Mammary epithelial cell (primary cell): ENCODE data around the gene C2CD3.

Experiments
- EZH2 ChIP-seq: IDR thresholded peaks from 2 replicates; pipeline ENCODE4 v1.6.1; 2012; ENCODE audit warnings: low read length, inconsistent platforms, borderline replicate concordance
- TF ChIP-seq, protein P1 (sequence below), 2 donors: IDR thresholded peaks in 1 of 2; conservative IDR thresholded peaks in 1 of 2; 2 replicates each; pipeline ENCODE4 v1.5.1; 2011 to 2012; ENCODE audit warnings: inconsistent platforms in 2 of 2, low read length in 2 of 2, mild to moderate bottlenecking in 2 of 2, control low read depth in 1 of 2, low read depth in 1 of 2; ENCODE audit not compliant: insufficient read depth in 1 of 2; ENCODE audit errors: extremely low read depth in 1 of 2

DNA sequence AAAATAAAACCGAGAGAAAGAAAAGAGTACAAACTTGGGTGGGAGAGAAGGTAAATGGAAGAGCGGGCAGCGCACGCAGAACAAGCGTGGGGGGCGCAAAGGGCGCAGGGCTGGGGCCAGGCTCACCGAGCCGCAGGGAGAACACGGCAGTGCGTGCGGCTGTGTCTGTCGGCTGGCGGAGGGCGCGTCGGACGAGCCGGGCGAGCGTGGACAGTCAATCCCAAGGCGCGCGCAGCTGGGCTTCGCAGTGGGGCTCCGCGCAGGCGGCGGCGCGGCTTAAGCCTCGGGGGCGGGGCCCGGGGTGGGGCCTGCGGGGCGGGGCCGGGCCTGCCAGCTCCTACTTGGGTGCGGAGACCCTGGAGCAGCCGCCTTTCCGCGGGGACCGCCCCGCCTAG is 188.2 kb downstream of the C2CD3 start, which contains the start of gene UCP2:
- TF ChIP-seq, protein P1, sequence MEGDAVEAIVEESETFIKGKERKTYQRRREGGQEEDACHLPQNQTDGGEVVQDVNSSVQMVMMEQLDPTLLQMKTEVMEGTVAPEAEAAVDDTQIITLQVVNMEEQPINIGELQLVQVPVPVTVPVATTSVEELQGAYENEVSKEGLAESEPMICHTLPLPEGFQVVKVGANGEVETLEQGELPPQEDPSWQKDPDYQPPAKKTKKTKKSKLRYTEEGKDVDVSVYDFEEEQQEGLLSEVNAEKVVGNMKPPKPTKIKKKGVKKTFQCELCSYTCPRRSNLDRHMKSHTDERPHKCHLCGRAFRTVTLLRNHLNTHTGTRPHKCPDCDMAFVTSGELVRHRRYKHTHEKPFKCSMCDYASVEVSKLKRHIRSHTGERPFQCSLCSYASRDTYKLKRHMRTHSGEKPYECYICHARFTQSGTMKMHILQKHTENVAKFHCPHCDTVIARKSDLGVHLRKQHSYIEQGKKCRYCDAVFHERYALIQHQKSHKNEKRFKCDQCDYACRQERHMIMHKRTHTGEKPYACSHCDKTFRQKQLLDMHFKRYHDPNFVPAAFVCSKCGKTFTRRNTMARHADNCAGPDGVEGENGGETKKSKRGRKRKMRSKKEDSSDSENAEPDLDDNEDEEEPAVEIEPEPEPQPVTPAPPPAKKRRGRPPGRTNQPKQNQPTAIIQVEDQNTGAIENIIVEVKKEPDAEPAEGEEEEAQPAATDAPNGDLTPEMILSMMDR (conservative IDR thresholded peaks at IDR 0.05 in 1 of 2, IDR thresholded peaks at IDR 0.05 in 1 of 2; ENCODE audit: extremely low read depth in 1 of 2, insufficient read depth in 1 of 2, low read depth in 1 of 2, low read length in 2 of 2), result no peak
- no peak for TF ChIP-seq EZH2
